Lung (tissue), 12 donors: ENCODE results near the gene MAPKAP1. TPM values are rescaled to one million over a fixed set of nuclear protein-coding genes. Genes with fewer than 3 reads are reported as not detected.

ENCODE experiments used
- ATAC-seq: fragments of 200-7000 bp; cut with Tn5 transposase; one replicate; pipeline ENCODE4 v1.9.1; 2020; ENCODE audit warnings: moderate number of reproducible peaks; ENCODE audit not compliant: insufficient read depth, low FRiP score
- DNase-seq, 3 donors: peaks; one replicate each; pipeline ENCODE4 v3.0.0-alpha.2; 2013 to 2017
- H3K27ac ChIP-seq, 2 donors: one replicate each; pipeline ENCODE4 v1.5.1; 2013; ENCODE audit warnings: mild to moderate bottlenecking in 2 of 2, moderate library complexity in 2 of 2, control low read depth in 1 of 2, inconsistent platforms in 1 of 2, low read depth in 1 of 2, low read length in 1 of 2
- H3K27me3 ChIP-seq, 3 donors: one replicate each; pipeline ENCODE4 v1.5.1; 2013; ENCODE audit warnings: low read length in 2 of 3; ENCODE audit not compliant: control insufficient read depth in 3 of 3, insufficient read depth in 3 of 3
- H3K36me3 ChIP-seq, 4 donors: one replicate each; pipeline ENCODE4 v1.5.1; 2013; ENCODE audit warnings: low read length in 4 of 4, mild to moderate bottlenecking in 1 of 4, moderate library complexity in 1 of 4; ENCODE audit not compliant: control insufficient read depth in 4 of 4, insufficient read depth in 4 of 4
- H3K4me1 ChIP-seq, 5 donors: one replicate each; pipeline ENCODE4 v1.5.1; 2013; ENCODE audit warnings: low read length in 5 of 5, mild to moderate bottlenecking in 2 of 5, moderate library complexity in 1 of 5; ENCODE audit not compliant: control insufficient read depth in 5 of 5, insufficient read depth in 5 of 5
- H3K4me3 ChIP-seq: one replicate; pipeline ENCODE4 v1.5.1; 2013; ENCODE audit warnings: mild to moderate bottlenecking, control low read depth, moderate library complexity
- H3K9ac ChIP-seq, 2 donors: one replicate each; pipeline ENCODE4 v1.5.1; 2013; ENCODE audit warnings: low read length in 2 of 2, control low read depth in 1 of 2; ENCODE audit not compliant: insufficient read depth in 1 of 2
- H3K9me3 ChIP-seq, 4 donors: one replicate each; pipeline ENCODE4 v1.5.1; 2013; ENCODE audit warnings: low read length in 3 of 4, mild to moderate bottlenecking in 1 of 4, moderate library complexity in 1 of 4; ENCODE audit not compliant: control insufficient read depth in 4 of 4, insufficient read depth in 3 of 4
- CTCF ChIP-seq: IDR thresholded peaks from 2 replicates; pipeline ENCODE4 v1.5.1; 2012; ENCODE audit warnings: mild to moderate bottlenecking; ENCODE audit errors: control extremely low read depth, extremely low read depth
- WGBS, 2 donors: extraction: QIAGEN DNeasy Blood & Tissue Kit; methylation state at CpG; one replicate each; pipeline ENCODE4 v1.1.7; 2013; 5-methylcytosine and 5-hydroxymethylcytosine counted together
- polyA plus RNA-seq, 2 donors: library from polyadenylated mRNA; stranded (reverse); fragments of 200-250 nt; gene quantifications; one replicate each; pipeline ENCODE4 v1.2.1, GENCODE V29; 2013
- total RNA-seq, 2 donors: library from RNA; depleted of rRNA in 1 of 2; stranded (reverse); fragments of >200 nt in 1 of 2; gene quantifications; one replicate each; pipeline ENCODE4 v1.2.1, GENCODE V29; 2014 to 2021
- donor health status: control.
- donor health status: control.
- donor health status: Bipolar disorder and iron deficiency.
- donor health status: healthy.
- donor health status: DM: yes; HTN: yes; CAD: no.

Gene MAPKAP1
- total and polyA plus RNA-seq, 4 donors = 53.0 to 83.3 (median 66.7) TPM

GRCh38 chr9:125585503-125586171, 121.4 kb downstream of the MAPKAP1 start:
- no peak for DNase-seq
- no peak for TF ChIP-seq CTCF
- 93 to 95% methylated on average over 11 of the region's 11 CpGs for WGBS, 2 donors

GRCh38 chr9:125580701-125581286, 126.2 kb downstream of the MAPKAP1 start:
- ATAC-seq (no peak), DNase-seq (no peak)
- H3K9ac ChIP-seq = no peak overlapping the region
- no peak overlapping the region for H3K27ac ChIP-seq
- no peaks in the 10 kb centered on the region for H3K27me3 ChIP-seq
- TF ChIP-seq CTCF = no peak
- H3K36me3 ChIP-seq = peaks cover 0 to 6% (median 1%) of the 10 kb centered on the region in 4 donors
- no peaks in the 10 kb centered on the region for H3K9me3 ChIP-seq
- no peaks in the 10 kb centered on the region for H3K4me1 ChIP-seq
- H3K4me3 ChIP-seq = no peak overlapping the region
- WGBS, 2 donors = 91 to 93% methylated on average over 4 of the region's 4 CpGs

More at GRCh38 chr9:125585503-125586171, 121.4 kb downstream of the MAPKAP1 start:
- Histone ChIP-seq H3K27me3 (no peaks in the 10 kb centered on the region), H3K9ac (no peak overlapping the region), H3K4me3 (no peak overlapping the region), H3K4me1 (peaks cover 0 to 10% (median 0%) of the 10 kb centered on the region in 5 donors), H3K36me3 (peaks cover 0 to 3% (median 1%) of the 10 kb centered on the region in 4 donors), H3K27ac (no peak overlapping the region), H3K9me3 (no peaks in the 10 kb centered on the region)
- ATAC-seq = no peak

- Histone ChIP-seq H3K27ac (no peak overlapping the region), H3K9me3 (no peaks in the 10 kb centered on the region), H3K4me3 (no peak overlapping the region), H3K36me3 (peaks cover 0 to 3% (median 2%) of the 10 kb centered on the region in 4 donors), H3K4me1 (no peaks in the 10 kb centered on the region), H3K27me3 (no peaks in the 10 kb centered on the region), H3K9ac (no peak overlapping the region)
- WGBS, 2 donors = 94 to 97% methylated on average over 12 of the region's 12 CpGs
- TF ChIP-seq CTCF = no peak
- DNase-seq = no peak
- no peak for ATAC-seq
Observed at GRCh38 chr9:125579030-125579932, 127.7 kb downstream of the MAPKAP1 start.
